K562 (cell line): ENCODE results near the gene SLC2A13. TPM values are rescaled to one million over a fixed set of nuclear protein-coding genes. Genes with fewer than 3 reads are reported as not detected.

Experiments used
- ATAC-seq: fragments of 200-7000 bp; cut with Tn5 transposase; 3 replicates; pipeline ENCODE4 v1.9.1; 2020; ENCODE audit warnings: moderate library complexity
- BruUV-seq: library from RNA; stranded (reverse); fragments of 400-500 nt; replicated peaks from 2 replicates; lab custom pipeline; 2021; lab: Mats Ljungman, UMichigan
- CTCF ChIA-PET: fragments of 300-600 bp; formaldehyde crosslinking; extraction: SDS; loops from one replicate; lab custom pipeline; 2021; ENCODE audit warnings: low intra/inter-chr PET ratio; lab: Yijun Ruan, JAX
- POLR2A ChIA-PET: fragments of 300-600, 350-650 bp; sonication (Branson Sonifier 250); formaldehyde crosslinking; extraction: SDS; loops from one replicate; lab custom pipeline; 2021; ENCODE audit warnings: antibody characterized with exemption, inconsistent platforms; lab: Yijun Ruan, JAX
- DNase-seq, 4 experiments: peaks; one replicate each; pipeline versions ENCODE4 v3.0.0 to v3.0.0-alpha.2; 2011 to 2018; ENCODE audit warnings: low spot score in 3 of 4, mixed read lengths in 3 of 4; ENCODE audit errors: extremely low read depth in 1 of 4
- FAIRE-seq: peaks from 2 replicates; lab custom pipeline; 2011; peaks lifted over from hg19 to GRCh38; lab: Jason Lieb, UNC
- H2AFZ ChIP-seq: 2 replicates; pipeline ENCODE4 v1.6.0; 2011; ENCODE audit warnings: low read depth, low read length, control low read depth, inconsistent platforms
- H3K27ac ChIP-seq: fragments of 200-600 bp; 3 replicates; pipeline ENCODE4 v1.8.0; 2011; ENCODE audit warnings: low read depth, mild to moderate bottlenecking, control low read depth, inconsistent platforms, low read length, moderate library complexity, mixed read lengths; ENCODE audit errors: extremely low read depth
- H3K27me3 ChIP-seq, 2 experiments: fragments of 300-600 bp in 1 of 2; 2 replicates in 1 of 2; 3 replicates in 1 of 2; pipeline versions ENCODE4 v1.6.0 to v1.8.0; 2011; ENCODE audit warnings: inconsistent platforms in 2 of 2, low read length in 2 of 2, mild to moderate bottlenecking in 1 of 2, mixed read lengths in 1 of 2, moderate library complexity in 1 of 2; ENCODE audit not compliant: control insufficient read depth in 2 of 2, insufficient read depth in 2 of 2
- H3K36me3 ChIP-seq: fragments of 300-600 bp; 3 replicates; pipeline ENCODE4 v1.8.0; 2011; ENCODE audit warnings: mild to moderate bottlenecking, low read length, inconsistent platforms; ENCODE audit not compliant: control insufficient read depth, insufficient read depth
- H3K4me1 ChIP-seq, 2 experiments: fragments of 200-600 bp in 1 of 2; replicated peaks in 1 of 2; 2 replicates in 1 of 2; 3 replicates in 1 of 2; pipeline versions ENCODE4 v1.5.1 to v1.8.0; 2011; ENCODE audit warnings: inconsistent platforms in 2 of 2, low read length in 2 of 2, mild to moderate bottlenecking in 1 of 2, mixed read lengths in 1 of 2, moderate library complexity in 1 of 2; ENCODE audit not compliant: control insufficient read depth in 2 of 2, insufficient read depth in 2 of 2
- H3K4me2 ChIP-seq: 2 replicates; pipeline ENCODE4 v1.6.1; 2011; ENCODE audit warnings: low read length, control low read depth, inconsistent platforms, mixed read lengths; ENCODE audit not compliant: insufficient read depth
- H3K4me3 ChIP-seq: fragments of 200-600 bp; sonication (generic), shearing (Covaris generic); 2 replicates; pipeline ENCODE4 v1.5.1; 2016; ENCODE audit warnings: control low read depth, inconsistent platforms
- H3K79me2 ChIP-seq: fragments of 200-600 bp; 3 replicates; pipeline ENCODE4 v1.8.0; 2011; ENCODE audit warnings: low read length, inconsistent platforms; ENCODE audit not compliant: control insufficient read depth, insufficient read depth
- H3K9ac ChIP-seq, 2 experiments: 2 replicates each; pipeline versions ENCODE4 v1.6.0 to v1.6.1; 2011; ENCODE audit warnings: low read depth in 2 of 2, low read length in 2 of 2, control low read depth in 1 of 2, inconsistent platforms in 1 of 2, mild to moderate bottlenecking in 1 of 2, mixed read lengths in 1 of 2; ENCODE audit not compliant: insufficient read depth in 1 of 2
- H3K9me1 ChIP-seq: one replicate; pipeline ENCODE4 v1.6.0; 2011; ENCODE audit warnings: inconsistent platforms, mild to moderate bottlenecking, low read length, moderate library complexity; ENCODE audit not compliant: control insufficient read depth, insufficient read depth
- H3K9me3 ChIP-seq: replicated peaks from 2 replicates; pipeline ENCODE4 v1.5.1; 2011; ENCODE audit warnings: low read depth, low read length, inconsistent platforms; ENCODE audit not compliant: control insufficient read depth, insufficient read depth
- H4K20me1 ChIP-seq: replicated peaks from 2 replicates; pipeline ENCODE4 v1.6.1; 2011; ENCODE audit warnings: low read length, inconsistent platforms, mixed read lengths; ENCODE audit not compliant: control insufficient read depth, insufficient read depth
- E2F3 ChIP-seq: fragments of 250-450 bp; sonication (Bioruptor Pico); IDR thresholded peaks from 2 replicates; pipeline ENCODE4 v1.4.0; 2020; ENCODE audit warnings: mild to moderate bottlenecking
- KAT7 ChIP-seq: sonication (generic); formaldehyde crosslinking; IDR thresholded peaks from 2 replicates; pipeline ENCODE4 v1.8.0; 2022; ENCODE audit warnings: missing genetic modification reagents, mild to moderate bottlenecking, borderline replicate concordance
- NFIC ChIP-seq: fragments of 450-650 bp; IDR thresholded peaks from 2 replicates; pipeline ENCODE4 v1.6.1; 2017; ENCODE audit warnings: mild to moderate bottlenecking, inconsistent platforms
- SP1 ChIP-seq: sonication (generic); formaldehyde crosslinking; IDR thresholded peaks from 2 replicates; pipeline ENCODE4 v1.8.1; 2022; ENCODE audit warnings: mild to moderate bottlenecking, missing genetic modification reagents
- SRF ChIP-seq, 2 experiments: fragments of 250-450, 450-650 bp in 1 of 2; sonication (Bioruptor Pico) in 1 of 2; sonication (generic) in 1 of 2; formaldehyde crosslinking; IDR thresholded peaks; 2 replicates each; pipeline versions ENCODE4 v1.5.0 to v1.5.1; 2020 to 2022; ENCODE audit warnings: mild to moderate bottlenecking in 1 of 2, missing genetic modification reagents in 1 of 2
- THRAP3 ChIP-seq: fragments of 450-650 bp; IDR thresholded peaks from 2 replicates; pipeline ENCODE4 v1.6.1; 2016; ENCODE audit warnings: mild to moderate bottlenecking, inconsistent platforms, borderline replicate concordance
- XRCC3 ChIP-seq: fragments of 450-650 bp; IDR thresholded peaks from 2 replicates; pipeline ENCODE4 v1.6.1; 2017; ENCODE audit warnings: mild to moderate bottlenecking, moderate library complexity
- ZNF224 ChIP-seq: sonication (generic); formaldehyde crosslinking; IDR thresholded peaks from 2 replicates; pipeline ENCODE4 v1.8.0; 2022; ENCODE audit warnings: mild to moderate bottlenecking, missing genetic modification reagents
- whole genome bisulfite sequencing: fragments of 100-300 bp; shearing (Covaris generic); methylation state at CpG from one replicate; pipeline ENCODE4 v1.1.6; 2016; ENCODE audit warnings: low coverage, mixed read lengths; ENCODE audit not compliant: insufficient coverage; ENCODE audit errors: missing lambda C conversion rate; 5-methylcytosine and 5-hydroxymethylcytosine counted together
- in situ Hi-C: fragments of 300-500 bp; cut with MboI; formaldehyde crosslinking; loops from 4 replicates; pipeline ENCODE4 v1.15.0; 2018; ENCODE audit warnings: inconsistent platforms, mixed read lengths
- intact Hi-C: fragments of 100-400 bp; cut with micrococcal nuclease; formaldehyde crosslinking; loops from 2 replicates; pipeline ENCODE4 v1.14.2; 2022
- polyA plus RNA-seq, 8 experiments: library from polyadenylated mRNA; depleted of rRNA in 4 of 8; stranded (reverse) in 5 of 8; unstranded in 3 of 8; fragments of >200 nt; fragmentation: Nextera tagmentation in 2 of 8; fragmentation: Illumina TruSeq in 1 of 8; extraction: Ambion mirVana in 2 of 8; extraction: Trizol in 1 of 8; gene quantifications; 2 replicates each; pipeline versions ENCODE4 v1.2.1 to v1.2.3, GENCODE V29; 2011 to 2014; ENCODE audit warnings: inconsistent platforms in 1 of 8, missing spikeins in 1 of 8
- total RNA-seq, 7 experiments: library from RNA; depleted of rRNA in 6 of 7; stranded (reverse); fragments of >200 nt in 6 of 7; fragmentation: Illumina TruSeq in 2 of 7; extraction: Trizol in 2 of 7; gene quantifications; 2 replicates each; pipeline versions ENCODE4 v1.2.1 to v1.2.3, GENCODE V29; 2011 to 2021; ENCODE audit warnings: low replicate concordance in 1 of 7
- TF ChIP-seq, protein P1 (sequence below): sonication (generic); formaldehyde crosslinking; IDR thresholded peaks from 2 replicates; pipeline ENCODE4 v1.4.0; 2020; ENCODE audit warnings: mild to moderate bottlenecking, missing genetic modification reagents
- TF ChIP-seq, protein P2 (sequence below), 2 experiments: fragments of 200-800 bp in 1 of 2; sonication (Bioruptor generic) in 1 of 2; sonication (generic) in 1 of 2; formaldehyde crosslinking in 1 of 2; IDR thresholded peaks in 1 of 2; conservative IDR thresholded peaks in 1 of 2; 2 replicates each; pipeline versions ENCODE4 v1.5.0 to v1.6.1; 2016 to 2020; ENCODE audit warnings: missing compliant biosample characterization in 1 of 2, missing genetic modification characterization in 1 of 2, missing genetic modification reagents in 1 of 2
- TF ChIP-seq, protein P3 (sequence below), 2 experiments: fragments of 450-650 bp in 1 of 2; IDR thresholded peaks; 2 replicates each; pipeline ENCODE4 v1.6.1; 2011 to 2017; ENCODE audit warnings: low read depth in 2 of 2, antibody characterized with exemption in 1 of 2, borderline replicate concordance in 1 of 2, low read length in 1 of 2, mild to moderate bottlenecking in 1 of 2, mixed read lengths in 1 of 2; ENCODE audit not compliant: control insufficient read depth in 1 of 2

SLC2A13 gene
- total and polyA plus RNA-seq, 9 of the 15 experiments (the other 6 are each of a cell fraction or from before 2014, with no cell fraction given) = 1.7 to 12.4 (median 9.0) TPM

DNA sequence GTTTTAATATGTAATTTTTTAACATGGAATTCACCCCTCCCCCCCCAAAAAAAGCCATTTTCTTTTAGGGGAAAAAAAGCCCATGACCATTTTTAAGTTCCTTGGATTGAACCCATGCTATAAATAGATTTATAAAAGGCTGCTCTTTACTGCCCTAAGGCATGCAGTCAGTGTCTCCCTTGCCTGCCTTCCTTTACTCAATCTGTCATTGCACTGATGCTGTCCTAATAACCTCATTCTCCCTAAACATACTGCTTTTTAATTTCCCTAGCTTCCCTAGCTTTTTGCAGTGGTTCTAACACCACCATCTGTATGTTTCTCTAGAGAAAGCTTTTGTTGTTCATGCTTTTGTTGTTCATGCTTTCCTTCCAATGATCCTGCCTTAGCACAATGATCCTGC, 83.0 kb downstream of the SLC2A13 start (continued):
- TF ChIP-seq KAT7 (CRISPR knock-in tag) (no peak), THRAP3 (no peak)

DNA sequence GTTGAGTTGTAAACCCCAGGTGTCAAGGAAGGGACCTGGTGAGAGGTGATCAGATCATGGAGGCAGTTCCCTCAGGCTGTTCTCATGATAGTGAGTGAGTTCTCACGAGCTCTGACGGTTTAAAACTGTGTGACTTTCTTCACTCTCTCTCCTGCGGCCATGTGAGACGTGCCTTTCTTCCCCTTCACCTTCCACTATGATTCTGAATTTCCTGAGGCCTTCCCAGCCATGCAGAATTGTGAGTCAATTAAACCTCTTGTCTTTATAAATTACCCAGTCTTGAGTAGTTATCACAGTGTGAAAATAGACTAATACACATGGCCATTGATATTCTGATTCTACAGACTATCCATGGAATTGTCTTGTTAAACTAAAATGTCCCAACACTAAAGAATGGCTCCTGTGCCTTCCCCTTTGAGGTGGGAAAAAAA, 85.6 kb downstream of the SLC2A13 start:
- no TSS peak for BruUV-seq
- Histone ChIP-seq H3K9me1 (no peaks in the 10 kb centered on the region), H3K4me3 (no peak overlapping the region), H4K20me1 (no peaks in the 10 kb centered on the region), H3K9me3 (no peaks in the 10 kb centered on the region), H3K36me3 (no peaks in the 10 kb centered on the region), H3K27me3 (no peaks in the 10 kb centered on the region), H3K9ac (no peak overlapping the region), H3K79me2 (no peaks in the 10 kb centered on the region), H2AFZ (no peak overlapping the region), H3K4me2 (no peak overlapping the region), H3K27ac (no peak overlapping the region), H3K4me1 (no peaks in the 10 kb centered on the region; a peak in 1 of 5 replicates)
- in situ Hi-C loops (no loop called here), intact Hi-C loops (no loop called here)
- WGBS = 81% methylated on average over 4 of the region's 4 CpGs
- ChIA-PET CTCF (no interaction called here), POLR2A (no interaction called here)
- FAIRE-seq = no peak
- DNase-seq = no peak
- ATAC-seq = no peak
- no peak for TF ChIP-seq SRF (CRISPR knock-in tag; IDR thresholded peaks at IDR 0.05)
- TF ChIP-seq XRCC3 = no peak
- no peak for TF ChIP-seq SP1 (CRISPR knock-in tag)
- TF ChIP-seq, protein P1, sequence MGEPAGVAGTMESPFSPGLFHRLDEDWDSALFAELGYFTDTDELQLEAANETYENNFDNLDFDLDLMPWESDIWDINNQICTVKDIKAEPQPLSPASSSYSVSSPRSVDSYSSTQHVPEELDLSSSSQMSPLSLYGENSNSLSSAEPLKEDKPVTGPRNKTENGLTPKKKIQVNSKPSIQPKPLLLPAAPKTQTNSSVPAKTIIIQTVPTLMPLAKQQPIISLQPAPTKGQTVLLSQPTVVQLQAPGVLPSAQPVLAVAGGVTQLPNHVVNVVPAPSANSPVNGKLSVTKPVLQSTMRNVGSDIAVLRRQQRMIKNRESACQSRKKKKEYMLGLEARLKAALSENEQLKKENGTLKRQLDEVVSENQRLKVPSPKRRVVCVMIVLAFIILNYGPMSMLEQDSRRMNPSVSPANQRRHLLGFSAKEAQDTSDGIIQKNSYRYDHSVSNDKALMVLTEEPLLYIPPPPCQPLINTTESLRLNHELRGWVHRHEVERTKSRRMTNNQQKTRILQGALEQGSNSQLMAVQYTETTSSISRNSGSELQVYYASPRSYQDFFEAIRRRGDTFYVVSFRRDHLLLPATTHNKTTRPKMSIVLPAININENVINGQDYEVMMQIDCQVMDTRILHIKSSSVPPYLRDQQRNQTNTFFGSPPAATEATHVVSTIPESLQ = no peak
- TF ChIP-seq, protein P2, sequence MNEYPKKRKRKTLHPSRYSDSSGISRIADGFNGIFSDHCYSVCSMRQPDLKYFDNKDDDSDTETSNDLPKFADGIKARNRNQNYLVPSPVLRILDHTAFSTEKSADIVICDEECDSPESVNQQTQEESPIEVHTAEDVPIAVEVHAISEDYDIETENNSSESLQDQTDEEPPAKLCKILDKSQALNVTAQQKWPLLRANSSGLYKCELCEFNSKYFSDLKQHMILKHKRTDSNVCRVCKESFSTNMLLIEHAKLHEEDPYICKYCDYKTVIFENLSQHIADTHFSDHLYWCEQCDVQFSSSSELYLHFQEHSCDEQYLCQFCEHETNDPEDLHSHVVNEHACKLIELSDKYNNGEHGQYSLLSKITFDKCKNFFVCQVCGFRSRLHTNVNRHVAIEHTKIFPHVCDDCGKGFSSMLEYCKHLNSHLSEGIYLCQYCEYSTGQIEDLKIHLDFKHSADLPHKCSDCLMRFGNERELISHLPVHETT (CRISPR knock-in tag; conservative IDR thresholded peaks at IDR 0.05 in 1 of 2, IDR thresholded peaks at IDR 0.05 in 1 of 2) = no peak
- TF ChIP-seq E2F3 = no peak
- TF ChIP-seq ZNF224 = no peak
- no peak for TF ChIP-seq NFIC
- TF ChIP-seq, protein P3, sequence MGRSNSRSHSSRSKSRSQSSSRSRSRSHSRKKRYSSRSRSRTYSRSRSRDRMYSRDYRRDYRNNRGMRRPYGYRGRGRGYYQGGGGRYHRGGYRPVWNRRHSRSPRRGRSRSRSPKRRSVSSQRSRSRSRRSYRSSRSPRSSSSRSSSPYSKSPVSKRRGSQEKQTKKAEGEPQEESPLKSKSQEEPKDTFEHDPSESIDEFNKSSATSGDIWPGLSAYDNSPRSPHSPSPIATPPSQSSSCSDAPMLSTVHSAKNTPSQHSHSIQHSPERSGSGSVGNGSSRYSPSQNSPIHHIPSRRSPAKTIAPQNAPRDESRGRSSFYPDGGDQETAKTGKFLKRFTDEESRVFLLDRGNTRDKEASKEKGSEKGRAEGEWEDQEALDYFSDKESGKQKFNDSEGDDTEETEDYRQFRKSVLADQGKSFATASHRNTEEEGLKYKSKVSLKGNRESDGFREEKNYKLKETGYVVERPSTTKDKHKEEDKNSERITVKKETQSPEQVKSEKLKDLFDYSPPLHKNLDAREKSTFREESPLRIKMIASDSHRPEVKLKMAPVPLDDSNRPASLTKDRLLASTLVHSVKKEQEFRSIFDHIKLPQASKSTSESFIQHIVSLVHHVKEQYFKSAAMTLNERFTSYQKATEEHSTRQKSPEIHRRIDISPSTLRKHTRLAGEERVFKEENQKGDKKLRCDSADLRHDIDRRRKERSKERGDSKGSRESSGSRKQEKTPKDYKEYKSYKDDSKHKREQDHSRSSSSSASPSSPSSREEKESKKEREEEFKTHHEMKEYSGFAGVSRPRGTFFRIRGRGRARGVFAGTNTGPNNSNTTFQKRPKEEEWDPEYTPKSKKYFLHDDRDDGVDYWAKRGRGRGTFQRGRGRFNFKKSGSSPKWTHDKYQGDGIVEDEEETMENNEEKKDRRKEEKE (IDR thresholded peaks at IDR 0.05; ENCODE audit: borderline replicate concordance in 1 of 2, control insufficient read depth in 1 of 2, low read depth in 2 of 2, low read length in 1 of 2) = no peak
